Heart right ventricle (tissue), 16 donors: ENCODE results near the gene KCNJ5. TPM values are rescaled to one million over a fixed set of nuclear protein-coding genes. Genes with fewer than 3 reads are reported as not detected.

ENCODE experiments used
- ATAC-seq, 8 donors: fragments of 200-7000 bp; cut with Tn5 transposase; one replicate each; pipeline ENCODE4 v1.9.1; 2020; ENCODE audit warnings: mild to moderate bottlenecking in 8 of 8, moderate library complexity in 8 of 8, moderate number of reproducible peaks in 1 of 8
- DNase-seq, 2 donors: peaks; one replicate each; pipeline ENCODE4 v3.0.0-alpha.2; 2020
- H3K27ac ChIP-seq, 10 donors: fragments of 200-600 bp; sonication (generic) in 2 of 10; one replicate each; pipeline versions ENCODE4 v1.5.0 to v1.8.0; 2020 to 2022; ENCODE audit warnings: mild to moderate bottlenecking in 3 of 10
- H3K27me3 ChIP-seq, 7 donors: fragments of 200-600 bp; one replicate each; pipeline ENCODE4 v1.8.0; 2021 to 2022; ENCODE audit warnings: mild to moderate bottlenecking in 2 of 7
- H3K36me3 ChIP-seq, 9 donors: fragments of 200-600 bp; sonication (generic) in 1 of 9; one replicate each; pipeline versions ENCODE4 v1.5.0 to v1.8.0; 2020 to 2022; ENCODE audit warnings: mild to moderate bottlenecking in 2 of 9
- H3K4me1 ChIP-seq, 9 donors: fragments of 200-600 bp; sonication (generic) in 1 of 9; one replicate each; pipeline versions ENCODE4 v1.5.0 to v1.8.0; 2020 to 2022; ENCODE audit warnings: mild to moderate bottlenecking in 4 of 9
- H3K4me3 ChIP-seq, 10 donors: fragments of 200-600 bp; sonication (generic) in 2 of 10; one replicate each; pipeline versions ENCODE4 v1.5.0 to v1.8.0; 2020 to 2022; ENCODE audit warnings: mild to moderate bottlenecking in 7 of 10, moderate library complexity in 2 of 10
- H3K9me3 ChIP-seq, 11 donors: fragments of 200-600 bp in 10 of 11; sonication (generic) in 2 of 11; one replicate each; pipeline versions ENCODE4 v1.5.0 to v1.8.0; 2013 to 2022; ENCODE audit warnings: mild to moderate bottlenecking in 2 of 11, control low read depth in 1 of 11, moderate library complexity in 1 of 11
- CTCF ChIP-seq, 9 donors: fragments of 200-600 bp; sonication (generic) in 2 of 9; IDR thresholded peaks; one replicate each; pipeline versions ENCODE4 v1.5.0 to v1.8.0; 2021 to 2022; ENCODE audit warnings: antibody characterized with exemption in 9 of 9, mild to moderate bottlenecking in 5 of 9, moderate library complexity in 1 of 9
- WGBS, 2 donors: extraction: QIAGEN DNeasy Blood & Tissue Kit; methylation state at CpG; one replicate each; pipeline ENCODE4 v1.1.7; 2013; ENCODE audit warnings: inconsistent platforms in 1 of 2; 5-methylcytosine and 5-hydroxymethylcytosine counted together
- intact Hi-C, 10 donors: fragments of 100-400 bp; cut with DNase I; formaldehyde crosslinking; loops; one replicate each; pipeline versions ENCODE4 v1.11.1 to v1.14.2; 2022
- polyA plus RNA-seq, 2 donors: library from polyadenylated mRNA; stranded (reverse); fragments of 200-250 nt; gene quantifications; one replicate each; pipeline ENCODE4 v1.2.3, GENCODE V29; 2013
- total RNA-seq, 10 donors: library from RNA; stranded (reverse); fragmentation: NEBNext Ultra II Directional in 3 of 10; extraction: Animal tissue kit (Norgen Biotek cat#: 25700) in 3 of 10; gene quantifications; one replicate each; pipeline versions ENCODE4 v1.2.1 to v1.2.4, GENCODE V29; 2021 to 2023
- donor health status: Arrhythmogenic right ventricular cardiomyopathy.
- donor health status: ischemic (EF 13 %, LVEDD 7.1; RV severe dilation, severe dysfunction).
- donor health status: healthy with polysubstance abuse.
- donor health status: DM: no; HTN: yes; CAD: no.
- donor health status: DM: no; HTN: no; CAD: no.
- donor health status: ischemic (EF 25% LVEDD 6.9; RV normal size, moderate dysfunction).
- donor health status: ischemic (EF 25% LVEDD 5.7; RV mildly dilated, moderate dysfunction).
- donor health status: healthy.
- donor health status: DM: yes; HTN: yes; CAD: no.
- donor health status: Ischemic cardiomyopathy.
- donor health status: ischemic (EF 35%, LVEDD 5.7; RV mildly dilated, moderate dysfunction).
- donor health status: nonischemic (EF 11% LVEDD 7.7; RV severe dilation, severe dysfunction).
- donor health status: DM: yes; HTN: yes; CAD: no.
- donor health status: PGD.
- donor health status: ischemic (EF 29% LVEDD 5.4; RV normal size, mild dysfunction).
- donor health status: nonischemic (EF 23%, LVEDD 6.1; RV moderate dilation, normal function).

The KCNJ5 gene
- total and polyA plus RNA-seq, 12 donors: 1.2 to 32.1 (median 8.1) TPM

- H3K27me3 ChIP-seq: peaks cover 0 to 5% (median 0%) of the 10 kb centered on the region in 7 donors
- no peaks in the 10 kb centered on the region for H3K36me3 ChIP-seq
- ATAC-seq (no peak), DNase-seq (no peak)
- no peak for TF ChIP-seq CTCF (IDR thresholded peaks at IDR 0.05)
- peaks cover 2 to 50% (median 23%) of the 10 kb centered on the region in 9 donors for H3K4me1 ChIP-seq
- WGBS, 2 donors: 90 to 93% methylated on average over 10 of the region's 10 CpGs
- no peak overlapping the region for H3K4me3 ChIP-seq
- no peaks in the 10 kb centered on the region for H3K9me3 ChIP-seq
- H3K27ac ChIP-seq: no peak overlapping the region
- intact Hi-C loops: no loop called here
These were observed 11.4 kb downstream of the KCNJ5 start for GRCh38 chr11:128902515-128903066.

- no peak for DNase-seq
- intact Hi-C loops: loop anchor here in 1 of 10 donors (1.0 kb wide), 1 partner anchor 37 kb away; no protein-coding TSS in a partner anchor
- peaks cover 0 to 5% (median 0%) of the 10 kb centered on the region in 7 donors for H3K27me3 ChIP-seq
- WGBS, 2 donors: 60 to 67% methylated on average over 17 of the region's 17 CpGs
- H3K27ac ChIP-seq: peak overlapping the region in 2 of 10 donors; percentile 41 to 86
- H3K4me3 ChIP-seq: no peak overlapping the region
- H3K36me3 ChIP-seq: no peaks in the 10 kb centered on the region
- no peaks in the 10 kb centered on the region for H3K9me3 ChIP-seq
- peak in 6 of 8 donors; percentile 1 to 33 (median 22) for ATAC-seq
- H3K4me1 ChIP-seq: peaks cover 2 to 54% (median 30%) of the 10 kb centered on the region in 9 donors
- TF ChIP-seq CTCF (IDR thresholded peaks at IDR 0.05): no peak
These were observed 12.3 kb downstream of the KCNJ5 start for GRCh38 chr11:128903248-128904061.

DNA sequence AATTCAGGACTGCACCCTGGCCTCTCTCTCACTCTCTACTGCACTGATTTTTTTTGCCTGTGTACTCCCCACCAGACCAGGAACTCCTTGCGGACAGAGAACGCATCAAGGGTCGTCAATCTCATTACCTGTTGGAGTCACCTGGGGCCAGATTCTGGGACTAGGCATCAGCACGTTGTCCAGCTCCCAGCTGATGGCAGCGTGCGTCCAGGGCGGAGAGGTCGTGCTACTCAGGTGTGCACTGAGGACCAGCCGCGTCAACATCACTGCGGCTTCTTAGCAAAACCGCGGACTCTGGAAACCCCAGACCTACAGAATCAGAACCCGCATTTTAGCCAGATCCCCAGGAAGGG lies 13.1 kb downstream of the KCNJ5 start:
- TF ChIP-seq CTCF (IDR thresholded peaks at IDR 0.05): no peak
- Histone ChIP-seq H3K9me3 (no peaks in the 10 kb centered on the region), H3K27me3 (peaks cover 0 to 5% (median 0%) of the 10 kb centered on the region in 7 donors), H3K4me3 (peak overlapping the region in 2 of 10 donors; percentile 60 to 79), H3K4me1 (peaks cover 7 to 62% (median 38%) of the 10 kb centered on the region in 9 donors), H3K36me3 (no peaks in the 10 kb centered on the region), H3K27ac (peak overlapping the region in 5 of 10 donors; percentile 41 to 86 (median 68))
- DNase-seq: no peak
- no peak for ATAC-seq
- 84 to 86% methylated on average over 14 of the region's 14 CpGs for WGBS, 2 donors
- intact Hi-C loops: loop anchor here in 1 of 10 donors (1.0 kb wide), 1 partner anchor 36 kb away; no protein-coding TSS in a partner anchor

DNA sequence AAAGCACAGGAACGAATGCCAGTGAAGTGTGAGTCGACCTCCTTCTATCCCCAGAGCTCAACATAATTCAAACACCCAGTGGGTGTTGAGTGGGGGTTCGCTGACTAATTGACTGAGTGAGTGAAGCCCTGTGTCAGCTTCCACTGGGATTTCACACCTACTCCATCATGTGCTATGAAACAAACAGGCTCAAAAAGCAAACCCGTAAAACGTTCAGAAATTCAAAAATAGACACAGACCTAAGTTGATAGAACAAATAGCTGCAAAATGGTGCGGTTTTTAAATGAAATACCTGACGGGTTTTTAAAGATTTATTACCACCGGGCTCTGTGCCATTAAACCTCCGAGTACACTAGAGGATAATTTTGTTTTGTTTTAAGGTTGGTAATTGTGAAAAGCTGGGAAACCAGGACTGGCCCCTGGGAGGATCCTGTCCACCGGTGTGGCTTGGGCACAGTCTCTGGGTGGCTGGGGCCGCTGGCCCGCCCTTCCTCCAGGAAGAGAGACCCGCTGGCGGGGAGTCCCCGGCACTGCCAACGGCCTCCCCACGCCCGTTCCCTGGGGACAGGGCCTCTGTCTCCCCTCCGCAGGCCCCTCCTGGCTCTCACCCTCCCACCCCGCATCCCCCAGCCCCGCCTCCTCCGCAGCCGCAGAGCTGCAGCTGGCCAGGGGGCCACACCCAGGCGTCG lies 13.6 kb downstream of the KCNJ5 start:
- Histone ChIP-seq H3K4me1 (peaks cover 7 to 67% (median 43%) of the 10 kb centered on the region in 9 donors), H3K4me3 (peak overlapping the region; percentile 46 to 79 (median 61)), H3K9me3 (no peaks in the 10 kb centered on the region), H3K27ac (peak overlapping the region in 9 of 10 donors; percentile 58 to 86 (median 69)), H3K27me3 (peaks cover 0 to 5% (median 0%) of the 10 kb centered on the region in 7 donors), H3K36me3 (no peaks in the 10 kb centered on the region)
- WGBS, 2 donors: 11 to 12% methylated on average over 23 to 25 of the region's 25 CpGs
- intact Hi-C loops: loop anchor here in 1 of 10 donors (1.0 kb wide), 1 partner anchor 36 kb away; no protein-coding TSS in a partner anchor
- DNase-seq: peak in 1 of 2 donors; percentile 54
- ATAC-seq: peak; percentile 44 to 76 (median 56)
- no peak for TF ChIP-seq CTCF (IDR thresholded peaks at IDR 0.05)
